ENCODE measurements around the gene NUCKS1. TPM values are rescaled to one million over a fixed set of nuclear protein-coding genes. Genes with fewer than 3 reads are reported as not detected.

The NUCKS1 gene
- total and polyA plus RNA-seq, 10 of the 15 experiments (the other 5 are each of a cell fraction or from before 2014, with no cell fraction given) = 40.5 to 135 (median 55.5) TPM

DNA sequence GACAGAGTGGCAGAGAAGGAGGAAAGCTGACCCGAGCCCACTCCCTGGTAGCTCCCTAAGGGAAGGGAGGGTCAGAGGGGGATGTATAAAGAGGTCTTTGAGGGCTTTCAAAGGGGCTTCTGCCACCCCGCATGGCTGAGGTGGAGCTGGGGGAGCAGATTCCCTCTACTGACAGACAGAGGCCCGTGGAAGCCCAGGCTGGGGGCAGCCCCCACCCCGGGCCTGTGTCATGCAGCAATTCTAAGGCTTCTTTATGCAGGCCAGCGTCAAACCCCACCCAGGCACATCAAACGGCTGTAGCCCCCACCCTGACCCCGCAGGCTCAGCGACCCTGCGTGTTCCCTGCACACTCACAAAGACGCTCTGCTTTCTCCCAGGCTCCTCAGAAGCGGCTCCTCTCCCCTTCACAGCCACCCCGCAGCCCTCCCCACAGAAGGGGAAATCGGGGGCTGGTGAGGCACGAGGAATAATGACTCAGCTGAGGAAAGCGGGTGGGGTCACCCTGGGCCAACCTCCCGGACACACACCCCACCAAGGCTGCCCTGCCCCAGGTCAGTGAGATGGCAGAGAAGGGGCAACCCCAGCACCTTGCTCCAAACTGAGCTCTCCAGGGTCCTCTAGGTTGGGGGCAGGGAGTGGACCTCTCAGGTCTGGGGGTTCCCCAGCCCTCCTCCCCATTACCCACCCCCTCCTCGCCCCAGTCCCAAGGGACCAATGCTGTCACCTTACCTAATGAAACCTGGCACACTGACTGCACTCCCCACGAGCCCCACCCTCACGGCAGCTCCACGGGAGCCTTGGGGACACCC lies 80.4 kb downstream of the NUCKS1 start:
- ChIA-PET RAD21 (ENCODE audit: unreplicated experiment) (interaction anchor here (0.8 to 11.4 kb wide), 15 partner anchors 8 to 355 kb away, joined by 3 to 194 read pairs (median 9); partner anchors contain the start of genes ELK4, NUCKS1 and SLC45A3), SMC1A (ENCODE audit: uncharacterized antibody, unreplicated experiment) (interaction anchor here (0.6 to 26.7 kb wide), 15 partner anchors 10 to 307 kb away, joined by 3 to 1008 read pairs (median 12); partner anchors contain the start of genes ELK4, RAB29 and SLC45A3), POLR2A (interaction anchor here (0.6 to 7.8 kb wide), 15 partner anchors 10 to 105 kb away, joined by 3 to 89 read pairs (median 7); partner anchors contain the start of genes NUCKS1, RAB29 and SLC45A3), CTCF (interaction anchor here (1.0 to 31.9 kb wide), 11 partner anchors 9 to 308 kb away, joined by 3 to 1339 read pairs (median 6); partner anchors contain the start of gene SLC45A3)
- Histone ChIP-seq H3K4me2 (ENCODE audit: control insufficient read depth, insufficient read depth) (peak overlapping the region; percentile 61), H3K4me1 (ENCODE audit: control insufficient read depth, insufficient read depth, low read length) (peaks cover 77% of the 10 kb centered on the region), H3K79me2 (ENCODE audit: control insufficient read depth, insufficient read depth, low read length) (peaks cover 5% of the 10 kb centered on the region), H4K20me1 (ENCODE audit: control insufficient read depth, insufficient read depth) (0 out of 2 replicates have a peak, but pooled peaks cover 7% of the 10 kb centered on the region), H3K27ac (ENCODE audit: control insufficient read depth, insufficient read depth) (peak overlapping the region; percentile 71), H3K9ac (ENCODE audit: control insufficient read depth, insufficient read depth, low read length) (peak overlapping the region; percentile 65), H2AFZ (ENCODE audit: control insufficient read depth, low read depth, low read length) (peak overlapping the region; percentile 55), H3K4me3 (peak overlapping the region; percentile 51; the same call in 1 of the 2 replicates), H3K9me3 (replicated peaks; ENCODE audit: control insufficient read depth, insufficient read depth, low read length) (no peaks in the 10 kb centered on the region), H3K36me3 (ENCODE audit: control insufficient read depth in 2 of 2, insufficient read depth in 2 of 2, low read length in 1 of 2) (no peaks in the 10 kb centered on the region), H3K27me3 (replicated peaks in 1 of 2; ENCODE audit: control insufficient read depth in 2 of 2, insufficient read depth in 2 of 2, low read length in 1 of 2) (no peaks in the 10 kb centered on the region)
- under 1% methylated on average over 19 of the region's 20 CpGs for WGBS (ENCODE audit: insufficient coverage, insufficient replicate concordance, low lambda C conversion rate, missing lambda C conversion rate)
- in situ Hi-C loops (cut with MboI) (no loop called here), intact Hi-C loops (cut with micrococcal nuclease; ENCODE audit: unreplicated experiment) (no loop called here)
- ATAC-seq (peak; percentile 54), DNase-seq (ENCODE audit: low read depth, low spot score) (no peak), FAIRE-seq (no peak)
- BruUV-seq (replicated peaks) = no TSS peak
- peak; percentile 74; the same call in 1 of the 2 replicates for TF ChIP-seq MTA2 (IDR thresholded peaks at IDR 0.05; ENCODE audit: low read depth)
- TF ChIP-seq SREBF1 (IDR thresholded peaks at IDR 0.05; ENCODE audit: low read length) = no peak
- peak; percentile 63 for TF ChIP-seq IKZF1 (conservative IDR thresholded peaks at IDR 0.05)
- TF ChIP-seq PBX3 (IDR thresholded peaks at IDR 0.05; ENCODE audit: insufficient replicate concordance, low read depth, low read length) = no peak
- no peak; the same call in 1 of the 2 replicates for TF ChIP-seq MLLT1 (IDR thresholded peaks at IDR 0.05)
- TF ChIP-seq MYC (IDR thresholded peaks at IDR 0.05; ENCODE audit: insufficient read depth, insufficient read length, insufficient replicate concordance, low read length, severe bottlenecking) = no peak
- peak; percentile 66 for TF ChIP-seq BACH1 (IDR thresholded peaks at IDR 0.05; ENCODE audit: borderline replicate concordance)
- TF ChIP-seq NR2C1 (IDR thresholded peaks at IDR 0.05) = 0 out of 2 replicates have a peak, but pooled peaks have one; percentile 1
- TF ChIP-seq RCOR1 (conservative IDR thresholded peaks at IDR 0.05; ENCODE audit: low read depth, low read length) = no peak
- TF ChIP-seq IRF3 (IDR thresholded peaks at IDR 0.05) = no peak
- no peak for TF ChIP-seq MEF2A (IDR thresholded peaks at IDR 0.05; ENCODE audit: insufficient read depth, low read depth, low read length)
- TF ChIP-seq KLF5 (IDR thresholded peaks at IDR 0.05; ENCODE audit: partially characterized antibody) = no peak
- TF ChIP-seq SUPT20H (IDR thresholded peaks at IDR 0.05; ENCODE audit: borderline replicate concordance, control insufficient read depth, low read depth, low read length) = no peak
- no peak for TF ChIP-seq ZNF592 (IDR thresholded peaks at IDR 0.05)

All from GM12878 (cell line).